Measurements from ENCODE around the gene C6orf89.
"Not testable (repeated sequence)": the region's sequence is repeated elsewhere in the genome, so short reads cannot be mapped to it uniquely, and the experiment has no call there.

Gene C6orf89

DNA sequence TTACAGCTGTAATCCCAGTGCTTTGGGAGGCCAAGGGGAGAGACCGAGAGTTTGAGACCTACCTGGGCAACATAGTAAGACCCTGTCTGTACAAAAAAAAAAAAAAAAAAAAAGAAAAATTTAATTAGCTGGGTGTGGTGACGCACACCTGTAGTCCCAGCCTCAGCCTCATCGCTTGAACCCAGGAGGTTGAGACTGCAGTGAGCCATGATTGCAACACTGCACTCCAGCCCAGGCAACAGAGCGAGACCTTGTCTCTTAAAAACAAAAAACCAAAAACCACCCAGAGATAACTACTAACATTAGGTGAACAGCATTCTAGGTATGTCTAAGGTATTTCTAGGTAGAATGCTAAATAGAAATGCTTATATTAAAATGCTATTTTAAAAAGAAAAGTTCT is 47.8 kb downstream of the C6orf89 start:
- Mint-ChIP-seq H3K4me1 (ENCODE audit: low read depth) (no peaks in the 10 kb centered on the region), H3K4me3 (no peak overlapping the region), H3K36me3 (ENCODE audit: low read depth) (no peaks in the 10 kb centered on the region)

DNA sequence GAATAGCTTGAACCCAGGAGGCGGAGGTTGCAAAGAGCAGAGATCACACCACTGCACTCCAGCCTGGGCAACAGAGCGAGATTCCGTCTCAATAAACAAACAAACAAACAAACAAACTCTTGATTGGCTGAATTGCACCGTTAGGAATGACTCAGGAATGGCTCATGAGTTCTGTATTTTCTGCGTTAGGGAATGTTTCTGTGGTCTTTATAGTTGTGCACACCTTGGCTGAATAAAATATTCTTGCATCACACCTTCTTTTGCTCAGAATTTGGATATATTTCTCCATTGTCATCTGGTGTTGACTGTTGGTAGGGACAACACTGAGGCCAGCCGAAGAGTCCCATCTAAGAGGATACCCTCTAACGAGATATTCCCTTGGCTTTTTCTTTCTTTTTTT is 49.1 kb downstream of the C6orf89 start:
- no peaks in the 10 kb centered on the region for H3K27me3 Mint-ChIP-seq
- no peak overlapping the region for H3K27ac Mint-ChIP-seq
- no peak overlapping the region for H3K4me3 Mint-ChIP-seq
- no peaks in the 10 kb centered on the region for H3K36me3 Mint-ChIP-seq (ENCODE audit: low read depth)
- H3K4me1 Mint-ChIP-seq (ENCODE audit: low read depth): no peaks in the 10 kb centered on the region
- no peaks in the 10 kb centered on the region for H3K9me3 Mint-ChIP-seq

More for the DNA sequence above, 47.8 kb downstream of the C6orf89 start:
- Mint-ChIP-seq H3K27ac (no peak overlapping the region), H3K9me3 (no peaks in the 10 kb centered on the region), H3K27me3 (no peaks in the 10 kb centered on the region)

DNA sequence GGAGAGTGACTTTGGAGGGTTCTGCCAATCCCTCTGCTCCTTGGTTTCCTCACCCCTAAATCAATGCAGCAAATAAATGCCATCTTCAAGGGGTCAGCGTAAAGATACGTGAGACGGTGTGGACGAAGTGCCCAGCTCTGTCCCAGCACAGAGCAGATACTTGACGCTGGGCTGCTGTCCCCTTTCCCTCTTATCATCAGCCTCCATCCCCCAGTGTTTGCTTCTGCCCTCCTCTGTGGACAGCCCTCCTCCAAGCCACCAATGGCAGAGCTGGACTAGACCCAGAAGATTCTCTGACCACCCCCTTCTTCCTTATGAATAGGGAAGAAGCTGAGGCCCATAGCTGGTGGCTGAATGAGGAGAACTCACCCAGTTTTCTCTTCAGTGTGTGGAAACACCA is 51.1 kb downstream of the C6orf89 start:
- H3K36me3 Mint-ChIP-seq (ENCODE audit: low read depth): no peaks in the 10 kb centered on the region
- no peaks in the 10 kb centered on the region for H3K4me1 Mint-ChIP-seq (ENCODE audit: low read depth)
- H3K9me3 Mint-ChIP-seq: no peaks in the 10 kb centered on the region
- no peak overlapping the region for H3K27ac Mint-ChIP-seq
- H3K4me3 Mint-ChIP-seq: no peak overlapping the region
- H3K27me3 Mint-ChIP-seq: no peaks in the 10 kb centered on the region

DNA sequence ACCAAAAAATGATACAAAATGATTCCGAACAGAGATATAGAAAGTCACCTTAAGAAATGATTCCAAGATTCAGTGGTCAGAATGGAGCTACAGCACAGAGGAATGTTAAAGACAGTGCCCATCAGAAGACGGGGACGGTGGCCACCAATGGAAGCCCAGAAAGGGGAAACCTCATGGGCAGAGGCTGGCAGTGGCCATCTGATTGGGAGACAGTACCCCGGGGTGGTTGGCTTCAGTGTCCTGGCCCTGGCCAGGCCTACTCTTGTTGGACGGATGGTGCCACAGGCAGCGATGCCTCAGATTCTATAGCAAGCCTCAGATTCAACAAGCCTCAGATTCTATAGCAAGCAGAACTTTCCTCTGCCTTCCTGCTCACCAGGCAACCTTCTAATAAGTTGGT is 52.1 kb downstream of the C6orf89 start:
- H3K27me3 Mint-ChIP-seq: no peaks in the 10 kb centered on the region

DNA sequence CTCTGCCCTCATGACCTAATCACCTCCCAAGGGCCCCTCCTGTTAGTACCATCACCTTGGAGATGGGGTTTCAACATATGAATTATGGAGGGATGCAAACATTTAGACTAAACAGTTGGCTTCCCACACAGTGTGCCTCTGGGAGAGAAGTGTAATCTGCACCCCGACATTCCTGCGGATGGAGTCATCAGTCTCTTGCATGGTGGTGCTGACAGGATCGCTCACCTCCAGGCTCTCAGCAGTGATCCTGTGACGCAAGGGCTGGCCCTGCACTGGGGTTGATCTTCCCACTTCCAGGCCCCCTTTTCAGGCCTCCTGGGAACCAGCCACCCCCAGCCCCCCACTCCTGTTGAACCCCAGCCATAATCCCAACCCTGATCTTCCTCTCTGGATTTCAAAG is 52.8 kb downstream of the C6orf89 start:
- Mint-ChIP-seq H3K27me3 (no peaks in the 10 kb centered on the region), H3K27ac (no peak overlapping the region), H3K36me3 (ENCODE audit: low read depth) (no peaks in the 10 kb centered on the region), H3K9me3 (no peaks in the 10 kb centered on the region), H3K4me3 (no peak overlapping the region), H3K4me1 (ENCODE audit: low read depth) (peaks cover 4% of the 10 kb centered on the region)

More for the DNA sequence above, 52.1 kb downstream of the C6orf89 start:
- no peaks in the 10 kb centered on the region for H3K4me1 Mint-ChIP-seq (ENCODE audit: low read depth)
- no peak overlapping the region for H3K4me3 Mint-ChIP-seq
- no peak overlapping the region for H3K27ac Mint-ChIP-seq
- no peaks in the 10 kb centered on the region for H3K9me3 Mint-ChIP-seq
- H3K36me3 Mint-ChIP-seq (ENCODE audit: low read depth): no peaks in the 10 kb centered on the region

DNA sequence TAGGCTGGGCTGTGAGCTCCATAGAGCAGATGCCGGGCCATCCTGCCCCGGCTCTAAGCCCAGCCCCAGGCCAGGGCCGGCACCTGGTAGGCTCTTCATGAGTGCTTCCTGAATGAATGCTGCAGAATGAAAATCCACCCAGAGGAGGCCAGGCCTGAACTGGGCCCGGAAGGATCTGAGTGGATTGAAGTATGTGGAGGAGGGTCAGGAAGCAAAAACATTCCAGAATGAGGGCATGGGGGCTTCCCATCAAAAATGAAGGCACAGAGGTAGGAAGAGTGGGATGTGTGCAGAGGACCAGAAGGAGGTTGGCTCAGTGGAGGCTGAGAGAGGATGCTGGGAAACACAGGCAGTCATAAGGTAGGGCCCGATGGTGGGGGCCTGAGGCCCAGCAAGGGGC is 53.3 kb downstream of the C6orf89 start:
- H3K4me3 Mint-ChIP-seq; H3K27me3 Mint-ChIP-seq; H3K4me1 Mint-ChIP-seq (ENCODE audit: low read depth); H3K36me3 Mint-ChIP-seq (ENCODE audit: low read depth); H3K27ac Mint-ChIP-seq; H3K9me3 Mint-ChIP-seq: not testable (repeated sequence)

DNA sequence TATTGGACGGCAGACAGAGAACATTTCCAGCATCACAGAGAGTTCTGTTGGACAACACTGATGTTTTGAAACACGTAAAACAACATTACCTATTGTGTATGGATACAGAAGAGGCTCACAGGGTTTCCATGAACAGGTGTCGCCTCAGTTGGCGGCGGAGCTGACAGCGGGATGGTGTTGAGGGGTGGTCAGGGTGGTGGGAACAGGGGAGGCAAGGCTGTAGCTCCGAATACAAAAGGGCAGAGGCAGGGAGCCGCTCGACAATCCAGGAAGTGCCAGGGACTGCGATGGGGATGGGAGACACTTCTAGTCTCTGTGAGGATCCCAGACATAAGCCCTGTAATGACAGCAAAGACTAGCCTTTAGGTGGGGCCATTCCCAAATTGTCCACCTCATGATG is 54.3 kb downstream of the C6orf89 start:
- no peaks in the 10 kb centered on the region for H3K36me3 Mint-ChIP-seq (ENCODE audit: low read depth)
- H3K4me1 Mint-ChIP-seq (ENCODE audit: low read depth): peaks cover 10% of the 10 kb centered on the region
- no peak overlapping the region for H3K4me3 Mint-ChIP-seq
- no peak overlapping the region for H3K27ac Mint-ChIP-seq
- H3K27me3 Mint-ChIP-seq: no peaks in the 10 kb centered on the region
- H3K9me3 Mint-ChIP-seq: no peaks in the 10 kb centered on the region

DNA sequence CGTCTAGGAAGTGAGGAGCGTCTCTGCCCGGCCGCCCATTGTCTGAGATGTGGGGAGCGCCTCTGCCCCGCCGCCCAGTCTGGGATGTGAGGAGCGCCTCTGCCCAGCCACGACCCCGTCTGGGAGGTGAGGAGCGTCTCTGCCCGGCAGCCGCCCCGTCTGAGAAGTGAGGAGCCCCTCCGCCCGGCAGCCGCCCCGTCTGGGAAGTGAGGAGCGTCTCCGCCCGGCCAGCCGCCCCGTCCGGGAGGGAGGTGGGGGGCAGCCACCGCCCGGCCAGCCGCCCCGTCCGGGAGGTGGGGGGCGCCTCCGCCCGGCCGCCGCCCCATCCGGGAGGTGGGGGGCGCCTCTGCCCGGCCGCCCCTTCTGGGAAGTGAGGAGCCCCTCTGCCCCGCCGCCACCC is 55.8 kb downstream of the C6orf89 start:
- not testable (repeated sequence) for H3K36me3 Mint-ChIP-seq (ENCODE audit: low read depth); H3K27ac Mint-ChIP-seq; H3K4me3 Mint-ChIP-seq; H3K9me3 Mint-ChIP-seq; H3K27me3 Mint-ChIP-seq
- H3K4me1 Mint-ChIP-seq (ENCODE audit: low read depth): peaks cover 10% of the 10 kb centered on the region

DNA sequence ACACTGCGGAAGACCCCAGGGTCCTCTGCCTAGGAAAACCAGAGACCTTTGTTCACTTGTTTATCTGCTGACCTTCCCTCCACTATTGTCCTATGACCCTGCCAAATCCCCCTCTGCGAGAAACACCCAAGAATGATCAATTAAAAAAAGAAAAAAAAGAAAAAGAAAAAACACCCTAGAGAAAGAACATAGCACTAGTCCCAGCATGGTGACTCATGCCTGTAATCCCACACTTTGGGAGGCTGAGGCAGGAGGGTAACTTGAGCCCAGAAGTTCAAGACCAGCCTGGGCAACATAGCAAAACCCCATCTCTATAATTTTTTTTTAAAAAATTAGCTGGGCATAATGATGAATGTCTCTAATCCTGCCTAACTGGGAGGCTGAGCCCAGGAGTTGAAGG is 56.6 kb downstream of the C6orf89 start:
- H3K27ac Mint-ChIP-seq; H3K4me3 Mint-ChIP-seq; H3K36me3 Mint-ChIP-seq (ENCODE audit: low read depth); H3K27me3 Mint-ChIP-seq; H3K9me3 Mint-ChIP-seq: not testable (repeated sequence)
- H3K4me1 Mint-ChIP-seq (ENCODE audit: low read depth): peaks cover 10% of the 10 kb centered on the region

DNA sequence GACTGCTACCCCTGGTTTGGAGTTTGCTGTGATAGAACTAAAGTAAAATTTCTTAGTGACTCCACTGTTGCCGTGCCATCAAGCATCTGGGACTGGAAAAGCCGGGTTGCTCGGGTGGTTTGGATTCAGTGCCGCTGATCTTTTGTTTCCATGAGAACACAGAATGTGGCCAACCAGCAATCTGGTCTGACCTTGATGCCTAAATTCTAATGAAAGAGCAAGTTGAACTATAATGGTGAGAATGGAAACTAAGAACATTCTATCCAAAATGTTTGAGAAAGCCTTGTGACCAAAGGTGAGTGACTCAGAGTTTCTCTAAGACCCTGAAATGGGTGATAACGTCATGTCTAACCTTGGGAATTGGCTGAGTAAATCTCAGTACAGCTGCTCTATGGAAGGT is 58.9 kb downstream of the C6orf89 start:
- Mint-ChIP-seq H3K36me3 (ENCODE audit: low read depth) (no peaks in the 10 kb centered on the region), H3K27ac (no peak overlapping the region), H3K4me3 (no peak overlapping the region), H3K9me3 (no peaks in the 10 kb centered on the region), H3K27me3 (no peaks in the 10 kb centered on the region), H3K4me1 (ENCODE audit: low read depth) (peaks cover 20% of the 10 kb centered on the region)

DNA sequence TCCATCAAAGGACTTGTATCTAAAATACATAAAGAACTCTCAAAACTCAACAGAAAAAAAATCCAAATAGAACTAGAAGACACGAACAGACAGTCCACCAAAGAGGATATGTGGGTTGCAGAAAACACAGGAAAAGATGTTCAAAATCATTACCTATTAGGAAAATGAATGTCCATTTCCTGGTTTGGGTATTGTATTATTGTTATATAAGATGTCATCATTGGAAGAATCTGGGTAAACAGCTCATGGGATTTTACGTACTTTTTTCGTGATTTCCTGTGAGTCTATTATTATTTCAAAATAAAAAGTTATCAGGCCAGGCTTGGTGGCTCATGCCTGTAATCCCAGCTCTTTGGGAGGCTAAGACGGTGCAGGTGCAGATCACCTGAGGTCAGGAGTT is 59.5 kb downstream of the C6orf89 start:
- Mint-ChIP-seq H3K4me3 (no peak overlapping the region), H3K27ac (no peak overlapping the region), H3K9me3 (no peaks in the 10 kb centered on the region), H3K4me1 (ENCODE audit: low read depth) (peaks cover 21% of the 10 kb centered on the region), H3K36me3 (ENCODE audit: low read depth) (no peaks in the 10 kb centered on the region), H3K27me3 (no peaks in the 10 kb centered on the region)

DNA sequence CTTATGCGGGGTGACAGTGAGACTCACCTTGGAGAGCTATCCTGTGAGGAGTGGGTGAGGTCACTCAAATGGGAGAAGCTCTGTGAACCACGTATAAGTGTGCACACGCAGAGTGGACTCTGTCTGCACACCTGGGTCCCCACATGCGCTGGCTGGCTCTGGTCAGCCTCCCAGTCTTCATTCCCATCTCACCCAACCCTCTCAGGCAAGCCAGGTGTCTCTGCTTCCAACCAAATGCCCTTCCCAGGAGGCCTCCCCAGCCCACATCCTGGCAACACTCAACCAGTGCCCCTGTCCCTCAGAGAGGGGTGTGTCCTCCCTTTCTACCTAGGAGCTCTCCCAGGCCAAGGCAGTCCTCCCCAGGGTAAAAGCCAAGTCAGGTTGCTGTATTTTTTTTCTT is 60.8 kb downstream of the C6orf89 start:
- Mint-ChIP-seq H3K27me3 (no peaks in the 10 kb centered on the region), H3K36me3 (ENCODE audit: low read depth) (no peaks in the 10 kb centered on the region), H3K9me3 (no peaks in the 10 kb centered on the region), H3K4me1 (ENCODE audit: low read depth) (peaks cover 21% of the 10 kb centered on the region), H3K27ac (no peak overlapping the region), H3K4me3 (no peak overlapping the region)

DNA sequence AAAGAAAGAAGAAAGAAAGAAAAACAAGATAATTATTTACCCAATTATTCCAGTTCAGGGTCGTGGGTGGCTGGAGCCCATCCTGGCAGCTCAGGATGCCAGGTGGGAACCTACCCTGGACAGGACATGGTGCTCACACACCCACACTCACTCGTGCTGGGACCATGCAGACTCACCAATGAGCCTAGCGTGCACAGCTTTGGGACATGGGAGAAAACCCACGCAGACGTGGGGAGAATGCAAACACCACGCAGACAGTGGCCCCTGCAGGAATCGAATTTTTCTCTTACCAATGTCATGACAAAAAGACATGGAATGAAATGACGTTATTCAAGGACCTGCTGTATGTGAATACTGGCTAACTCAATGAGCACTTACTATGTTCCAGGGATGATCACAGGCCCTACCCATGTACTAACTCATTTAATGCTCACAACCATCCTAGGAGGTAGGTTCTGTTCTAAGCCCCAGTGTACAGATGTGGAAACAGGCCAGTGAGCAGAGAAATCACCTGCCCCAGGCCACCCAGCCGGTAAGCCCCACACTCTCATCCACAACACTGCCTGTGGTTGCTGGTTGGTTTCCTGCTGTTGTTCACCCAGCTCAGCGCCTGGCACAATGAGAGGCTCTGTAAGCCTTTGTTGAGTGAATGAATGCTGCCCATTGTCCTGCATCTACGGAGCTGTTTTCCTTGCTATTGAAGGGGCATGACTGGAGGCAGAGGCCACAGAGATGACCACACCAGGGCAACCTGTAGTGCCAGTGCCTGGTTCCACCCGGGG is 62.0 kb downstream of the C6orf89 start:
- Mint-ChIP-seq H3K27ac (no peak overlapping the region), H3K27me3 (no peaks in the 10 kb centered on the region), H3K4me1 (ENCODE audit: low read depth) (peaks cover 21% of the 10 kb centered on the region), H3K9me3 (no peaks in the 10 kb centered on the region), H3K4me3 (no peak overlapping the region), H3K36me3 (ENCODE audit: low read depth) (no peaks in the 10 kb centered on the region)

DNA sequence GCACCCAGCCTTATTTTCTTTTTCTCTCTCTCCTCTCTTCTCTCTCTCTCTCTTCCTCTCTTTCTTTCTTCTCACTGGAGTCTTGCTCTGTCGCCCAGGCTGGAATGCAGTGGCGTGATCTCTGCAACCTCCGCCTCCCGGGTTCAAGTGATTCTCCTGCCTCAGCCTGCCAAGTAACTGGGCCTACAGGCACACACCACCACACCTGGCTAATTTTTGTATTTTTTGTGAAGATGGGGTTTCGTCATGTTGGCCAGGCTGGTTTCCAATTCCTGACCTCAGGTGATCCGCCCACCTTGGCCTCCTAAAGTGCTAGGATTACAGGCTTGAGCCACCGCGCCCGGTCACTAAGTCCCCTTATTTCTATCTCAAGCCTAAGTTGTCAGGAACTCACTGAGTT is 63.3 kb downstream of the C6orf89 start:
- peaks cover 24% of the 10 kb centered on the region for H3K4me1 Mint-ChIP-seq (ENCODE audit: low read depth)
- not testable (repeated sequence) for H3K27ac Mint-ChIP-seq; H3K36me3 Mint-ChIP-seq (ENCODE audit: low read depth); H3K27me3 Mint-ChIP-seq; H3K4me3 Mint-ChIP-seq; H3K9me3 Mint-ChIP-seq

DNA sequence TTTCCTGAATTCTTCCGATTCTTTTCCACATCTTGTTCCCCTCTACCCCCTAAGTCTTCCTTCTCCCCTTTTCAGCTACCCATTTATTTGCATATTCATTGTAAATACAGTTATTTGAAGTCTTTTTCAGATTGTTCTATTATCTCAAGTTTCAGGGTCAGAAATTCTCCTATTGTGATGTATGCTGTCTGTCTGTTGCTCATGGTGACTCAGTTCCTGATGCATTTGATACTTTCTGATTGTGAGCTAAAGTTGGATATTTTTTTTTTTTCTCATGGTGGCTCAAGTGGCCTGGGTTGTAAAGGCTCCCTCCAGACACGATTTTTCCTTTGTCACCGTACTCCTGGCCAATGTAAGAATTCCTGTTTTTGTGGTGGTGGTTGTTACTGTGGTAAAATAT is 63.9 kb downstream of the C6orf89 start:
- H3K4me1 Mint-ChIP-seq (ENCODE audit: low read depth): peaks cover 26% of the 10 kb centered on the region

DNA sequence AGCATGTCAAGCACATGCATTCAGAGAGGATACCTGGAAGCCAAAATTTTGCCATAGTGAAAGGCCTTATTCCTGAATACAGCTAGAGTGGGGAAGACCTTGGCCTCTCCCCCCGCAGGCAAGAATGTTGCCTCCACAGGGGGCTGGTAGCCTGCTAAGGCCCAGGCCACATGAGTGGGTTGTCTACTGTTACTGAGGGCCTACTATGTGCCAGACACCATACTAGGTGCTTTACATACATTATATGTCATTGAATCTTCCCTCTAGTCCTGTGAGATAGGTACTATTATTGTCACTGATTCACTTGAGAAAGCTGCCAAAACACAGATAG is 68.1 kb downstream of the C6orf89 start:
- Mint-ChIP-seq H3K27ac (no peak overlapping the region), H3K4me3 (no peak overlapping the region), H3K9me3 (no peaks in the 10 kb centered on the region), H3K27me3 (no peaks in the 10 kb centered on the region), H3K4me1 (ENCODE audit: low read depth) (peaks cover 33% of the 10 kb centered on the region), H3K36me3 (ENCODE audit: low read depth) (no peaks in the 10 kb centered on the region)

More for the DNA sequence above, 63.9 kb downstream of the C6orf89 start:
- no peak overlapping the region for H3K27ac Mint-ChIP-seq
- H3K27me3 Mint-ChIP-seq: no peaks in the 10 kb centered on the region
- no peaks in the 10 kb centered on the region for H3K9me3 Mint-ChIP-seq
- no peaks in the 10 kb centered on the region for H3K36me3 Mint-ChIP-seq (ENCODE audit: low read depth)
- H3K4me3 Mint-ChIP-seq: no peak overlapping the region

All from stimulated activated naive CD8-positive, alpha-beta T cell treated with anti-CD3 and anti-CD28 coated beads, Interleukin-15, Interleukin-2, amounts not matched to agents 100 ng/mL and 50 ng/mL, for 24 hours (primary cell).